Measurements from ENCODE around the gene GSN. TPM values are rescaled to one million over a fixed set of nuclear protein-coding genes. Genes with fewer than 3 reads are reported as not detected.

The GSN gene
- total and polyA plus RNA-seq, 2 donors (not counting 1 experiment from before 2014, with no cell fraction given) = 38.4 to 45.4 TPM

- Histone ChIP-seq H3K9me3 (ENCODE audit: control extremely low read depth in 1 of 3, control insufficient read depth in 2 of 3, insufficient read depth in 1 of 3, low read length in 2 of 3) (peaks cover 0 to 8% (median 0%) of the 10 kb centered on the region in 3 donors), H3K27ac (ENCODE audit: low read length in 2 of 2) (peak within 1 kb of the TSS; percentile 68 to 75), H3K4me1 (ENCODE audit: control insufficient read depth in 2 of 2, insufficient read depth in 2 of 2, low read length in 2 of 2) (peaks cover 19 to 20% of the 10 kb centered on the region in 2 donors), H3K36me3 (replicated peaks in 1 of 2; ENCODE audit: control extremely low read depth in 1 of 2, control insufficient read depth in 1 of 2, extremely low read depth in 1 of 2, insufficient read depth in 2 of 2, low read length in 1 of 2) (no peaks in the 10 kb centered on the region), H3K27me3 (replicated peaks in 1 of 4; ENCODE audit: control extremely low read depth in 1 of 4, control insufficient read depth in 3 of 4, insufficient read depth in 4 of 4, low read length in 3 of 4) (no peaks in the 10 kb centered on the region), H3K9ac (ENCODE audit: low read length) (peak within 1 kb of the TSS; percentile 75), H3K79me2 (ENCODE audit: control insufficient read depth, insufficient read depth, low read length) (peaks cover 10% of the 10 kb centered on the region), H2AFZ (ENCODE audit: insufficient read depth, low read depth, low read length, poor library complexity, severe bottlenecking) (peak within 1 kb of the TSS; percentile 95), H4K20me1 (ENCODE audit: control insufficient read depth, insufficient read depth, low read length, poor library complexity, severe bottlenecking) (no peaks in the 10 kb centered on the region), H3K4me2 (replicated peaks; ENCODE audit: low read depth, low read length, poor library complexity, severe bottlenecking) (peak within 1 kb of the TSS; percentile 90), H3K4me3 (ENCODE audit: control extremely low read depth in 1 of 5, extremely low read depth in 1 of 5, insufficient read depth in 1 of 5, low read depth in 2 of 5, low read length in 4 of 5) (peak within 1 kb of the TSS; percentile 58 to 93 (median 71))
- WGBS (ENCODE audit: insufficient coverage) = 1% methylated on average over 52 of the region's 52 CpGs
- H3K9me3 Mint-ChIP-seq (ENCODE audit: insufficient read depth) = peaks cover 3% of the 10 kb centered on the region
- POLR2A ChIA-PET = interaction anchor here (0.6 kb wide), 2 partner anchors 71 to 829 kb away, joined by 3 read pairs; no protein-coding TSS in a partner anchor
- CTCF ChIA-PET = interaction anchor here (0.6 to 1.4 kb wide), 4 partner anchors 30 to 50 kb away, joined by 3 to 6 read pairs (median 4); no protein-coding TSS in a partner anchor
- ATAC-seq (ENCODE audit: low read depth) = peak; percentile 56
- TF ChIP-seq EZH2 (IDR thresholded peaks at IDR 0.05; ENCODE audit: borderline replicate concordance, insufficient read depth, low read depth, low read length, poor library complexity, severe bottlenecking) (no peak), CTCF (IDR thresholded peaks at IDR 0.05) (no peak)
- peaks cover 29% of the 10 kb centered on the region for H3K4me1 Mint-ChIP-seq
- no peaks in the 10 kb centered on the region for H3K27me3 Mint-ChIP-seq
- intact Hi-C loops (cut with micrococcal nuclease) = loop anchor here (1.0 to 5.0 kb wide), 6 partner anchors 47 to 655 kb away; partner anchors contain the start of genes FBXW2, GSN and MEGF9
- no peak for DNase-seq
- H3K27ac Mint-ChIP-seq = peak within 1 kb of the TSS; percentile 91
- peak within 1 kb of the TSS; percentile 91 for H3K4me3 Mint-ChIP-seq
Observed at GRCh38 chr9:121369595-121370265, 101.8 kb downstream of the GSN start, which contains the start of gene STOM. TSS of gene STOM (minus strand) at chr9:121370250. CDS start at chr9:121370187, 63 bp downstream.
